GM12878 (cell line): ENCODE results near the gene ELL2. TPM values are rescaled to one million over a fixed set of nuclear protein-coding genes. Genes with fewer than 3 reads are reported as not detected.

Experiments
- ATAC-seq: fragments of 200-7000 bp; cut with Tn5 transposase; 3 replicates; pipeline ENCODE4 v1.9.1; 2020; ENCODE audit warnings: mild to moderate bottlenecking, moderate library complexity
- BruUV-seq: library from RNA; stranded (reverse); fragments of 400-500 nt; replicated peaks from 2 replicates; lab custom pipeline; 2021; lab: Mats Ljungman, UMichigan
- CTCF ChIA-PET: fragments of 300-600 bp; sonication (Branson Sonifier 250); formaldehyde crosslinking; extraction: SDS; loops from one replicate; lab custom pipeline; 2021; ENCODE audit warnings: inconsistent platforms; lab: Yijun Ruan, JAX
- POLR2A ChIA-PET: fragments of 350-600 bp; formaldehyde crosslinking; extraction: SDS; loops from one replicate; lab custom pipeline; 2021; ENCODE audit warnings: inconsistent platforms; lab: Charles Lee
- RAD21 ChIA-PET: fragments of 300-600 bp; sonication (Branson Sonifier 250); formaldehyde crosslinking; loops from one replicate; lab custom pipeline; 2023; ENCODE audit warnings: antibody characterized with exemption; ENCODE audit not compliant: unreplicated experiment; lab: Charles Lee
- SMC1A ChIA-PET: fragments of 300-600 bp; sonication (Branson Sonifier 250); formaldehyde crosslinking; loops from one replicate; lab custom pipeline; 2023; ENCODE audit not compliant: unreplicated experiment, uncharacterized antibody; lab: Charles Lee
- DNase-seq: peaks from one replicate; pipeline ENCODE4 v3.0.0-alpha.2; 2011; ENCODE audit warnings: low read depth, low spot score
- FAIRE-seq: peaks from 3 replicates; lab custom pipeline; 2011; peaks lifted over from hg19 to GRCh38; lab: Jason Lieb, UNC
- H2AFZ ChIP-seq: 2 replicates; pipeline ENCODE4 v1.6.0; 2011; ENCODE audit warnings: low read depth, low read length, control low read depth; ENCODE audit not compliant: control insufficient read depth
- H3K27ac ChIP-seq: 2 replicates; pipeline ENCODE4 v1.5.1; 2011; ENCODE audit warnings: control low read depth; ENCODE audit not compliant: control insufficient read depth, insufficient read depth
- H3K27me3 ChIP-seq, 2 experiments: replicated peaks in 1 of 2; 2 replicates each; pipeline versions ENCODE4 v1.6.0 to v1.6.1; 2011; ENCODE audit warnings: low read length in 1 of 2; ENCODE audit not compliant: control insufficient read depth in 2 of 2, insufficient read depth in 2 of 2
- H3K36me3 ChIP-seq, 2 experiments: 2 replicates each; pipeline ENCODE4 v1.5.1; 2011; ENCODE audit warnings: low read length in 1 of 2; ENCODE audit not compliant: control insufficient read depth in 2 of 2, insufficient read depth in 2 of 2
- H3K4me1 ChIP-seq: 2 replicates; pipeline ENCODE4 v1.6.1; 2011; ENCODE audit warnings: mild to moderate bottlenecking, low read length, moderate library complexity, mixed read lengths; ENCODE audit not compliant: control insufficient read depth, insufficient read depth
- H3K4me2 ChIP-seq: 2 replicates; pipeline ENCODE4 v1.6.0; 2011; ENCODE audit warnings: control low read depth; ENCODE audit not compliant: control insufficient read depth, insufficient read depth
- H3K4me3 ChIP-seq: fragments of 200-600 bp; sonication (generic); 2 replicates; pipeline ENCODE4 v1.5.1; 2016
- H3K79me2 ChIP-seq: 2 replicates; pipeline ENCODE4 v1.6.0; 2011; ENCODE audit warnings: low read length; ENCODE audit not compliant: control insufficient read depth, insufficient read depth
- H3K9ac ChIP-seq: 2 replicates; pipeline ENCODE4 v1.8.0; 2011; ENCODE audit warnings: low read length, control low read depth, mixed read lengths; ENCODE audit not compliant: control insufficient read depth, insufficient read depth
- H3K9me3 ChIP-seq: replicated peaks from 3 replicates; pipeline ENCODE4 v1.5.1; 2011; ENCODE audit warnings: mild to moderate bottlenecking, low read length; ENCODE audit not compliant: control insufficient read depth, insufficient read depth
- H4K20me1 ChIP-seq: 2 replicates; pipeline ENCODE4 v1.6.0; 2011; ENCODE audit not compliant: control insufficient read depth, insufficient read depth
- CREB1 ChIP-seq: IDR thresholded peaks from 2 replicates; pipeline ENCODE4 v1.6.1; 2012; ENCODE audit warnings: low read depth, mild to moderate bottlenecking, inconsistent platforms
- EED ChIP-seq: sonication (generic); IDR thresholded peaks from 2 replicates; pipeline ENCODE4 v1.6.1; 2016; ENCODE audit warnings: antibody characterized with exemption, low read depth
- JUNB ChIP-seq: IDR thresholded peaks from 2 replicates; pipeline ENCODE4 v1.6.1; 2016; ENCODE audit warnings: antibody characterized with exemption, mild to moderate bottlenecking
- MTA3 ChIP-seq: IDR thresholded peaks from 2 replicates; pipeline ENCODE4 v1.6.1; 2012; ENCODE audit warnings: low read length, inconsistent platforms, borderline replicate concordance
- NFIC ChIP-seq: IDR thresholded peaks from 2 replicates; pipeline ENCODE4 v1.6.1; 2012; ENCODE audit warnings: low read depth, mild to moderate bottlenecking, inconsistent platforms, low read length, moderate library complexity
- NFYB ChIP-seq: IDR thresholded peaks from 2 replicates; pipeline ENCODE4 v1.6.1; 2011; ENCODE audit warnings: low read depth, mild to moderate bottlenecking, low read length, improper control_type of control experiment, moderate library complexity; ENCODE audit not compliant: insufficient read depth
- POLR2A ChIP-seq: IDR thresholded peaks from 2 replicates; pipeline ENCODE4 v1.6.1; 2011; ENCODE audit warnings: low read depth, mild to moderate bottlenecking, low read length
- SIN3A ChIP-seq: IDR thresholded peaks from 2 replicates; pipeline ENCODE4 v1.6.1; 2012; ENCODE audit warnings: low read depth, low read length, improper control_type of control experiment
- SMC3 ChIP-seq: IDR thresholded peaks from 2 replicates; pipeline ENCODE4 v1.6.1; 2011; ENCODE audit warnings: low read length, improper control_type of control experiment, borderline replicate concordance
- SREBF2 ChIP-seq: IDR thresholded peaks from 2 replicates; pipeline ENCODE4 v1.6.1; 2012; ENCODE audit warnings: mild to moderate bottlenecking, low read length
- ZSCAN29 ChIP-seq: fragments of 450-650 bp; IDR thresholded peaks from 2 replicates; pipeline ENCODE4 v1.6.1; 2017; ENCODE audit warnings: mild to moderate bottlenecking, moderate library complexity
- WGBS: methylation state at CpG from one replicate; pipeline ENCODE4 v1.1.6; 2016; ENCODE audit warnings: low lambda C conversion rate; ENCODE audit not compliant: insufficient replicate concordance, insufficient coverage; ENCODE audit errors: missing lambda C conversion rate; 5-methylcytosine and 5-hydroxymethylcytosine counted together
- in situ Hi-C: fragments of 300-500 bp; cut with MboI; formaldehyde crosslinking; loops from 9 replicates; pipeline ENCODE4 v1.14.3; 2018; ENCODE audit warnings: mixed read lengths
- intact Hi-C: fragments of 100-400 bp; cut with micrococcal nuclease; formaldehyde crosslinking; loops from one replicate; pipeline ENCODE4 v1.14.2; 2022; ENCODE audit not compliant: unreplicated experiment
- polyA plus RNA-seq, 11 experiments: library from polyadenylated mRNA; depleted of rRNA in 4 of 11; unstranded in 6 of 11; stranded (reverse) in 5 of 11; fragments of >200 nt; fragmentation: Nextera tagmentation in 4 of 11; fragmentation: Illumina TruSeq in 1 of 11; extraction: Ambion mirVana in 4 of 11; extraction: Trizol in 1 of 11; gene quantifications; 1 replicate in 1 of 11; 2 replicates in 10 of 11; pipeline versions ENCODE4 v1.2.1 to v1.2.3, GENCODE V29; 2011 to 2016; ENCODE audit warnings: inconsistent platforms in 2 of 11, missing spikeins in 2 of 11, low read depth in 1 of 11
- total RNA-seq, 4 experiments: library from RNA; depleted of rRNA in 3 of 4; stranded (reverse); fragments of >200 nt in 3 of 4; fragmentation: Illumina TruSeq in 1 of 4; extraction: Trizol in 1 of 4; gene quantifications; 2 replicates each; pipeline versions ENCODE4 v1.2.1 to v1.2.3, GENCODE V29; 2013 to 2021
- TF ChIP-seq, protein P1 (sequence below): IDR thresholded peaks from 2 replicates; pipeline ENCODE4 v1.6.1; 2011; ENCODE audit warnings: borderline replicate concordance, low read depth, mild to moderate bottlenecking, moderate library complexity, mixed read lengths, low read length; ENCODE audit not compliant: insufficient read depth; ENCODE audit errors: extremely low read length
- TF ChIP-seq, protein P2 (sequence below): fragments of 450-650 bp; IDR thresholded peaks from 2 replicates; pipeline ENCODE4 v1.6.1; 2017; ENCODE audit warnings: low read depth, mild to moderate bottlenecking, moderate library complexity

The ELL2 gene
- total and polyA plus RNA-seq, 10 of the 15 experiments (the other 5 are each of a cell fraction or from before 2014, with no cell fraction given) = 24.2 to 91.4 (median 57.4) TPM

DNA sequence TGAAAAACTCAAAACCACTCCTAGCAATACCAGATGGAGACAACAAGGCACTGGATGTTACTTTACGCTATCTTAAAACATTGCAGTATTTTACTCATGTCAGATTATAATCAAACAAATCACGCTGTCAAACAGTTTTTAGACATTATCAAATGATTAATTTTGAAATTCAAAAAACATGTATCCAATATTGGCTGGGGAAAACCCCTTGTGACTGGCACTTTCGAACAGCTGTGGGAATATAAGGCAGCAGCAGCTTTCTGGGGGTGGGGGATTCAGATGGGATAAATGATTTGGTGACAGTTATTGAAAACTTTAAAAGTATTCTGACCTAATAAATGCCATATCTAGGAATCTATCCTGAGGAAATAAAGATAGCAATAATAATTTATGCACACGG, 28.7 kb downstream of the ELL2 start:
- Histone ChIP-seq H3K9ac (no peak overlapping the region), H3K79me2 (peaks cover 68% of the 10 kb centered on the region), H3K36me3 (peaks cover 0 to 4% of the 10 kb centered on the region in 2 experiments; a peak in 2 of 4 replicates), H2AFZ (no peak overlapping the region), H3K4me1 (peaks cover 37% of the 10 kb centered on the region), H3K4me3 (no peak overlapping the region), H4K20me1 (no peaks in the 10 kb centered on the region), H3K9me3 (no peaks in the 10 kb centered on the region; the same call in 1 of the 3 replicates), H3K4me2 (no peak overlapping the region), H3K27ac (no peak overlapping the region), H3K27me3 (no peaks in the 10 kb centered on the region)
- CTCF ChIA-PET = interaction anchor here (2.5 kb wide), 1 partner anchor 26 kb away, joined by 15 read pairs; no protein-coding TSS in a partner anchor
- TF ChIP-seq SIN3A (no peak), MTA3 (no peak), NFIC (0 out of 2 replicates have a peak, but pooled peaks have one; percentile 30), CREB1 (no peak)
- intact Hi-C loops = no loop called here
- BruUV-seq = no TSS peak
- in situ Hi-C loops = no loop called here
- RAD21 ChIA-PET = interaction anchor here (0.7 to 3.0 kb wide), 7 partner anchors 10 to 404 kb away, joined by 3 to 21 read pairs (median 3); no protein-coding TSS in a partner anchor
- no peak for ATAC-seq
- POLR2A ChIA-PET = interaction anchor here (0.6 to 1.0 kb wide), 3 partner anchors 11 to 55 kb away, joined by 3 to 4 read pairs (median 3); no protein-coding TSS in a partner anchor
- DNase-seq = no peak
- no peak for FAIRE-seq
- SMC1A ChIA-PET = interaction anchor here (0.8 to 3.5 kb wide), 10 partner anchors 10 to 63 kb away, joined by 3 to 37 read pairs (median 4); no protein-coding TSS in a partner anchor
- 83% methylated on average over 4 of the region's 4 CpGs for WGBS

DNA sequence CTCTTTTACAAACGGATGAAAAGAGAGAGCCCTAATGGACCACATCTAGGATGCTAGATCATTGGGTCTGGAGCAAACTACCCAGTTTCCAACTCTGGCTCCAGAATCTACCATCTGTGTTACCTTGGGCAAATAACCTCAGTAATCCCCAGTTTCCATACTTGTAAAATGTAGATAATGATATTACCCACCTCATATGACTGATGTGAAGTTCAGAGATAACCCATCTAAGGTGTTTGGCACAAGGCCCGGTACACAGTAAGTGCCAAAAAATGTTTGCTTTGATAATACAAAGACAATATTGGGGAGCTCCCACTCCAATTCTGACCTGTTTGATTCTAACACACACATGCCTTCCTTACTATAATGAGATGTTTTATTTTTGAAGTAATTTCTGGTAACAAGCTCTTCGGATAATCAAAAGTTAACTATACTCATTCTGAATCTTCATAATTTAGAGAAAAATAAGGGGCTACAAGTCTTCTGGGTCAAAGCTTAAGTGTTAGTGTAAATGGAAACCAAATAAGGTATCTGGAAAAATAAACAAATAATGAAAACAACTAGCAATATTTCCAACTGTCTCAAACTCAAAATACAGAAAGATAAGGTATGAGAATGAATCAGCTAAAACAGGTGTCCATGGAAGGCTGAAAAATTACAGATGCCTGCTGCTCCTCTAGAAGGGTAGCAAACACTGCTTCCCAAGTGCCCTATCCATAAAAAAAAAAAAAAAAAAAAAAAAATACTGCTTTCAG, 30.4 kb downstream of the ELL2 start:
- no peak overlapping the region for H3K4me3 ChIP-seq
- H4K20me1 ChIP-seq = no peaks in the 10 kb centered on the region
- ChIA-PET CTCF (interaction anchor here (0.9 to 2.5 kb wide), 10 partner anchors 10 to 27 kb away, joined by 3 to 15 read pairs (median 6); no protein-coding TSS in a partner anchor), POLR2A (interaction anchor here (0.6 to 1.5 kb wide), 10 partner anchors 8 to 1923 kb away, joined by 3 to 14 read pairs (median 4); no protein-coding TSS in a partner anchor), RAD21 (interaction anchor here (0.6 to 3.0 kb wide), 9 partner anchors 12 to 196 kb away, joined by 3 to 21 read pairs (median 4); no protein-coding TSS in a partner anchor), SMC1A (interaction anchor here (0.6 to 3.5 kb wide), 19 partner anchors 10 to 405 kb away, joined by 3 to 37 read pairs (median 4); no protein-coding TSS in a partner anchor)
- FAIRE-seq = no peak
- no peak for DNase-seq
- H3K4me1 ChIP-seq = peaks cover 47% of the 10 kb centered on the region
- H3K27me3 ChIP-seq = no peaks in the 10 kb centered on the region
- H3K27ac ChIP-seq = peak overlapping the region; percentile 53; the same call in 1 of the 2 replicates
- H3K79me2 ChIP-seq = peaks cover 65% of the 10 kb centered on the region
- intact Hi-C loops = no loop called here
- peak overlapping the region; percentile 41 for H3K4me2 ChIP-seq
- WGBS = 96% methylated on average over 3 of the region's 3 CpGs
- no peak overlapping the region for H2AFZ ChIP-seq
- H3K36me3 ChIP-seq = peaks cover 0 to under 1% of the 10 kb centered on the region in 2 experiments; a peak in 2 of 4 replicates
- no peak for ATAC-seq
- BruUV-seq = no TSS peak
- in situ Hi-C loops = no loop called here
- no peak overlapping the region for H3K9ac ChIP-seq
- H3K9me3 ChIP-seq = no peaks in the 10 kb centered on the region; the same call in 1 of the 3 replicates
- TF ChIP-seq EED (no peak), SMC3 (no peak), ZSCAN29 (no peak), NFYB (no peak), SREBF2 (no peak), POLR2A (no peak), JUNB (no peak)
- TF ChIP-seq, protein P1, sequence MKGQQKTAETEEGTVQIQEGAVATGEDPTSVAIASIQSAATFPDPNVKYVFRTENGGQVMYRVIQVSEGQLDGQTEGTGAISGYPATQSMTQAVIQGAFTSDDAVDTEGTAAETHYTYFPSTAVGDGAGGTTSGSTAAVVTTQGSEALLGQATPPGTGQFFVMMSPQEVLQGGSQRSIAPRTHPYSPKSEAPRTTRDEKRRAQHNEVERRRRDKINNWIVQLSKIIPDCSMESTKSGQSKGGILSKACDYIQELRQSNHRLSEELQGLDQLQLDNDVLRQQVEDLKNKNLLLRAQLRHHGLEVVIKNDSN = no peak
- TF ChIP-seq, protein P2, sequence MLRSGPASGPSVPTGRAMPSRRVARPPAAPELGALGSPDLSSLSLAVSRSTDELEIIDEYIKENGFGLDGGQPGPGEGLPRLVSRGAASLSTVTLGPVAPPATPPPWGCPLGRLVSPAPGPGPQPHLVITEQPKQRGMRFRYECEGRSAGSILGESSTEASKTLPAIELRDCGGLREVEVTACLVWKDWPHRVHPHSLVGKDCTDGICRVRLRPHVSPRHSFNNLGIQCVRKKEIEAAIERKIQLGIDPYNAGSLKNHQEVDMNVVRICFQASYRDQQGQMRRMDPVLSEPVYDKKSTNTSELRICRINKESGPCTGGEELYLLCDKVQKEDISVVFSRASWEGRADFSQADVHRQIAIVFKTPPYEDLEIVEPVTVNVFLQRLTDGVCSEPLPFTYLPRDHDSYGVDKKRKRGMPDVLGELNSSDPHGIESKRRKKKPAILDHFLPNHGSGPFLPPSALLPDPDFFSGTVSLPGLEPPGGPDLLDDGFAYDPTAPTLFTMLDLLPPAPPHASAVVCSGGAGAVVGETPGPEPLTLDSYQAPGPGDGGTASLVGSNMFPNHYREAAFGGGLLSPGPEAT = no peak
